Osteoblast (primary cell): Measurements from ENCODE around the gene PSMC6. TPM values are rescaled to one million over a fixed set of nuclear protein-coding genes. Genes with fewer than 3 reads are reported as not detected.
"Not testable (repeated sequence)": the region's sequence is repeated elsewhere in the genome, so short reads cannot be mapped to it uniquely, and the experiment has no call there.

ENCODE experiments used
- DNase-seq: peaks from one replicate; pipeline ENCODE4 v3.0.0; 2011; ENCODE audit warnings: low spot score, mixed read lengths; ENCODE audit not compliant: insufficient read length; ENCODE audit errors: missing footprints
- H2AFZ ChIP-seq: 2 replicates; pipeline ENCODE4 v1.6.0; 2011; ENCODE audit warnings: mild to moderate bottlenecking, low read length
- H3K27ac ChIP-seq: 2 replicates; pipeline ENCODE4 v1.5.1; 2011; ENCODE audit warnings: mild to moderate bottlenecking, low read depth, low read length, moderate library complexity
- H3K27me3 ChIP-seq: 2 replicates; pipeline ENCODE4 v1.6.0; 2012; ENCODE audit warnings: mild to moderate bottlenecking, control low read depth, inconsistent platforms, low read length, moderate library complexity; ENCODE audit not compliant: insufficient read depth
- H3K36me3 ChIP-seq: 2 replicates; pipeline ENCODE4 v1.5.1; 2011; ENCODE audit warnings: mild to moderate bottlenecking, low read length, control low read depth, moderate library complexity; ENCODE audit not compliant: insufficient read depth
- H3K4me1 ChIP-seq: 2 replicates; pipeline ENCODE4 v1.5.1; 2011; ENCODE audit warnings: mild to moderate bottlenecking, low read length, control low read depth, moderate library complexity; ENCODE audit not compliant: insufficient read depth
- H3K4me2 ChIP-seq: 2 replicates; pipeline ENCODE4 v1.6.0; 2011; ENCODE audit warnings: mild to moderate bottlenecking, low read length; ENCODE audit not compliant: insufficient read depth
- H3K4me3 ChIP-seq: fragments of 200-600 bp; sonication (generic); 3 replicates; pipeline ENCODE4 v1.5.1; 2012; ENCODE audit warnings: mild to moderate bottlenecking, low read length, inconsistent platforms; ENCODE audit not compliant: insufficient read depth
- H3K79me2 ChIP-seq: 2 replicates; pipeline ENCODE4 v1.6.0; 2012; ENCODE audit warnings: mild to moderate bottlenecking, low read length, control low read depth, inconsistent platforms; ENCODE audit not compliant: insufficient read depth
- H3K9me3 ChIP-seq: 2 replicates; pipeline ENCODE4 v1.5.1; 2011; ENCODE audit warnings: low read depth, low read length, control low read depth
- H4K20me1 ChIP-seq: 2 replicates; pipeline ENCODE4 v1.6.0; 2012; ENCODE audit warnings: mild to moderate bottlenecking, low read length, control low read depth; ENCODE audit not compliant: insufficient read depth
- CTCF ChIP-seq: IDR thresholded peaks from 2 replicates; pipeline ENCODE4 v1.5.1; 2011; ENCODE audit warnings: mild to moderate bottlenecking, low read depth, low read length, moderate library complexity; ENCODE audit errors: extremely low read depth
- total RNA-seq: library from RNA; depleted of rRNA; stranded (reverse); fragments of >200 nt; gene quantifications from 2 replicates; pipeline ENCODE4 v1.2.3, GENCODE V29; 2012

The PSMC6 gene
- total RNA-seq, 1 donor, result 78.5 TPM

GRCh38 chr14:52716155-52716554 lies 9.2 kb downstream of the PSMC6 start:
- no peak for TF ChIP-seq CTCF
- H3K79me2 ChIP-seq, result peaks cover 24% of the 10 kb centered on the region
- no peak for DNase-seq

GRCh38 chr14:52723514-52724359 lies 16.7 kb downstream of the PSMC6 start:
- Histone ChIP-seq H3K4me3 (no peak overlapping the region), H4K20me1 (peaks cover 2% of the 10 kb centered on the region), H3K36me3 (peaks cover 89% of the 10 kb centered on the region), H3K4me2 (no peak overlapping the region), H3K27me3 (no peaks in the 10 kb centered on the region), H3K4me1 (no peaks in the 10 kb centered on the region), H3K79me2 (peaks cover 27% of the 10 kb centered on the region), H3K27ac (no peak overlapping the region), H2AFZ (no peak overlapping the region), H3K9me3 (no peaks in the 10 kb centered on the region)
- no peak for TF ChIP-seq CTCF
- no peak for DNase-seq

More at GRCh38 chr14:52716155-52716554, 9.2 kb downstream of the PSMC6 start:
- H3K36me3 ChIP-seq, result peaks cover 88% of the 10 kb centered on the region
- no peaks in the 10 kb centered on the region for H3K9me3 ChIP-seq
- no peak overlapping the region for H2AFZ ChIP-seq
- H4K20me1 ChIP-seq, result no peaks in the 10 kb centered on the region
- H3K27ac ChIP-seq, result no peak overlapping the region
- H3K4me1 ChIP-seq, result peaks cover 8% of the 10 kb centered on the region
- no peaks in the 10 kb centered on the region for H3K27me3 ChIP-seq
- no peak overlapping the region for H3K4me3 ChIP-seq
- H3K4me2 ChIP-seq, result no peak overlapping the region

- TF ChIP-seq CTCF, result no peak
- peaks cover under 1% of the 10 kb centered on the region for H3K4me1 ChIP-seq
- H3K36me3 ChIP-seq, result peaks cover 83% of the 10 kb centered on the region
- H3K27me3 ChIP-seq, result no peaks in the 10 kb centered on the region
- no peak overlapping the region for H2AFZ ChIP-seq
- H3K4me3 ChIP-seq, result no peak overlapping the region
- H4K20me1 ChIP-seq, result peaks cover 2% of the 10 kb centered on the region
- DNase-seq, result no peak
- H3K27ac ChIP-seq, result no peak overlapping the region
- no peaks in the 10 kb centered on the region for H3K9me3 ChIP-seq
- no peak overlapping the region for H3K4me2 ChIP-seq
- H3K79me2 ChIP-seq, result peaks cover 27% of the 10 kb centered on the region
These were observed 17.3 kb downstream of the PSMC6 start for GRCh38 chr14:52724360-52724644.

GRCh38 chr14:52727509-52727908 lies 20.5 kb downstream of the PSMC6 start:
- DNase-seq, H3K27ac ChIP-seq, H3K4me1 ChIP-seq, H4K20me1 ChIP-seq, H3K4me2 ChIP-seq, H3K9me3 ChIP-seq, H2AFZ ChIP-seq, H3K4me3 ChIP-seq, H3K27me3 ChIP-seq: not testable (repeated sequence)
- H3K36me3 ChIP-seq, result peaks cover 58% of the 10 kb centered on the region
- peaks cover 37% of the 10 kb centered on the region for H3K79me2 ChIP-seq

GRCh38 chr14:52729035-52729434 lies 22.0 kb downstream of the PSMC6 start:
- Histone ChIP-seq H3K4me2 (peak overlapping the region; percentile 93), H3K36me3 (peaks cover 52% of the 10 kb centered on the region), H3K79me2 (peaks cover 41% of the 10 kb centered on the region)
- DNase-seq, H4K20me1 ChIP-seq, H3K27ac ChIP-seq, H2AFZ ChIP-seq, H3K4me3 ChIP-seq, H3K4me1 ChIP-seq, H3K27me3 ChIP-seq, H3K9me3 ChIP-seq: not testable (repeated sequence)
